ENCODE data around the gene PSMD2.

Gene PSMD2

DNA sequence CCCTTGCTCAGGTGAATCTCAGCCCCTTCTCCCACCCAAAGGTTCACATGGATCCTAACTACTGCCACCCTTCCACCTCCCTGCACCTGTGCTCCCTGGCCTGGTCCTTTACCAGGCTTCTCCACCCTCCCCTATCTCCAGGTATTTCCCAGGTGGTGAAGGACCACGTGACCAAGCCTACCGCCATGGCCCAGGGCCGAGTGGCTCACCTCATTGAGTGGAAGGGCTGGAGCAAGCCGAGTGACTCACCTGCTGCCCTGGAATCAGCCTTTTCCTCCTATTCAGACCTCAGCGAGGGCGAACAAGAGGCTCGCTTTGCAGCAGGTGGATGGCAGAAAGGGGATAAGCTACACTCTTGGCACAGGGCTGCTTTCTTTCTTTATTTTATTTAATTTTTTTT is 42.9 kb downstream of the PSMD2 start:
- no peak for DNase-seq

DNA sequence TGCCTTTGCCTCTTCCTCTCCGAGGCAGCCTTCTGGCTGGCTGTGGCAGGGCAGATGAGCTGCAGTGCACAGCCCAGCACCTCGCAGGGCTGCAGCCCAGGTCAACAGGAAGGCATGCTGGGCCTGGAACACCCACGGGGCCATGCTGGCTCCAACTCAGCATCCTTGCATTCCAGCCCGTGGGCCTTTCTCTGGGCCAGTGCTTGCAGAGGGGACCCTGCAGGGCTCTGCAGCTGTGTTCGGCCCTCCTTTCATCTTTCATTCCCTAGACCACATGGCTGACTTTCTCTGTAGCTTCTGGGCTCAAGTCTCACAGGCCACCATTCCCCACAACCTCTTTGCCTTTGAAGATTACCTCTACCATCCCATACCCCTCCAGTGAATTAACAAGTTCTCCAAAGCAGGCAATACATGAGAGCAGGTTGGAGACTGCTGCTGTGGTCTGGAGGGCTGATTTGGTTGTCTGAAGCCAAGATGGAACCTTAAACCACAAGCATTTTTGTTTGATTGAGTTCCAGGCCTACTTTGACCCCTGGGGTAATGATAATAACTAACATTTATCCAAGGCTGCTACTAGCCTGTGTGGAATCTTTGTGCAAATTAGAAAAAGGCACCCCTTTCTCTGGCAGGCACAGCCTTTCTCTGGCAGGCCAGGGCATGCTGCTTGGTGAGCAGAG is 44.3 kb downstream of the PSMD2 start:
- no peak for DNase-seq

DNA sequence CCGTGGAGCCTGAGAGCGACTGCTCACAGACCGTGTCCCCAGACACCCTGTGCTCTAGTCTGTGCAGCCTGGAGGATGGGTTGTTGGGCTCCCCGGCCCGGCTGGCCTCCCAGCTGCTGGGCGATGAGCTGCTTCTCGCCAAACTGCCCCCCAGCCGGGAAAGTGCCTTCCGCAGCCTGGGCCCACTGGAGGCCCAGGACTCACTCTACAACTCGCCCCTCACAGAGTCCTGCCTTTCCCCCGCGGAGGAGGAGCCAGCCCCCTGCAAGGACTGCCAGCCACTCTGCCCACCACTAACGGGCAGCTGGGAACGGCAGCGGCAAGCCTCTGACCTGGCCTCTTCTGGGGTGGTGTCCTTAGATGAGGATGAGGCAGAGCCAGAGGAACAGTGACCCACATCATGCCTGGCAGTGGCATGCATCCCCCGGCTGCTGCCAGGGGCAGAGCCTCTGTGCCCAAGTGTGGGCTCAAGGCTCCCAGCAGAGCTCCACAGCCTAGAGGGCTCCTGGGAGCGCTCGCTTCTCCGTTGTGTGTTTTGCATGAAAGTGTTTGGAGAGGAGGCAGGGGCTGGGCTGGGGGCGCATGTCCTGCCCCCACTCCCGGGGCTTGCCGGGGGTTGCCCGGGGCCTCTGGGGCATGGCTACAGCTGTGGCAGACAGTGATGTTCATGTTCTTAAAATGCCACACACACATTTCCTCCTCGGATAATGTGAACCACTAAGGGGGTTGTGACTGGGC is 45.7 kb downstream of the PSMD2 start:
- no peak for DNase-seq

DNA sequence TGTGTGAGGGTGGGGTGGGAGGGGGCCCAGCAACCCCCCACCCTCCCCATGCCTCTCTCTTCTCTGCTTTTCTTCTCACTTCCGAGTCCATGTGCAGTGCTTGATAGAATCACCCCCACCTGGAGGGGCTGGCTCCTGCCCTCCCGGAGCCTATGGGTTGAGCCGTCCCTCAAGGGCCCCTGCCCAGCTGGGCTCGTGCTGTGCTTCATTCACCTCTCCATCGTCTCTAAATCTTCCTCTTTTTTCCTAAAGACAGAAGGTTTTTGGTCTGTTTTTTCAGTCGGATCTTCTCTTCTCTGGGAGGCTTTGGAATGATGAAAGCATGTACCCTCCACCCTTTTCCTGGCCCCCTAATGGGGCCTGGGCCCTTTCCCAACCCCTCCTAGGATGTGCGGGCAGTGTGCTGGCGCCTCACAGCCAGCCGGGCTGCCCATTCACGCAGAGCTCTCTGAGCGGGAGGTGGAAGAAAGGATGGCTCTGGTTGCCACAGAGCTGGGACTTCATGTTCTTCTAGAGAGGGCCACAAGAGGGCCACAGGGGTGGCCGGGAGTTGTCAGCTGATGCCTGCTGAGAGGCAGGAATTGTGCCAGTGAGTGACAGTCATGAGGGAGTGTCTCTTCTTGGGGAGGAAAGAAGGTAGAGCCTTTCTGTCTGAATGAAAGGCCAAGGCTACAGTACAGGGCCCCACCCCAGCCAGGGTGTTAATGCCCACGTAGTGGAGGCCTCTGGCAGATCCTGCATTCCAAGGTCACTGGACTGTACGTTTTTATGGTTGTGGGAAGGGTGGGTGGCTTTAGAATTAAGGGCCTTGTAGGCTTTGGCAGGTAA is 46.5 kb downstream of the PSMD2 start:
- DNase-seq: no peak

DNA sequence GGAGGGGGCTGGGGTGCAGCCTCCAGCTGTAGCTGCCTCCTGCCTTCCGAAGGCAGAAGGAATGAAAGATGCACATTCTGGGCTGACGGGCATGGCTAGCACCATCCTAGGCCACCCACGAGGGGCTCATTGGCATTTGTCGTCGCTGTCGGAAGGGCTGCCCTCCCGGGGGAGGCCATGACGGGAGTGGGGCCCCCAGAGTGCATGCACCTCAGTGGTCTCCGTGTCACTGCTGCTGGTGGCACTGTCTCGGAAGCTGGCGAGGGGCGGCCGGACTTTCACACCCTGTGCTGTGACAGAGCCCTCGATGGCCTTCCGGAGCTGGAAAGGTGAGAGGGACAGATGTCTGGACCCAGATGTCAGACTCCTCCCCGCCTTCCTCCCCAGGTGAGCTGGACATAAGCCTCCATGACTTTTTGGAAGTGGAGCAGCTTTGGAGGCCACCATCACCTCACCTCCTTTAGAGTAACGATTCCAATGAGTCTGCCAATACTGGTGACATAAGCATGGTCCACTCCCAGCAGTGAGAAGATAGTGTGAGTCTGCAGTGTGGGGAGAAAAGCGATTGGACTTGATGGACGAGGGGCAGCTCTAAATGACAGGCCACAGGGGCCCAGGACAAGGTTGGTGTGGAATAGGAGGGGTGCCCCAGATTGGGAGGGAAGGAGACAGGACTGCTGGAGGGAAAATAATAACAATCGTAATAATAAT is 47.6 kb downstream of the PSMD2 start:
- DNase-seq: no peak

DNA sequence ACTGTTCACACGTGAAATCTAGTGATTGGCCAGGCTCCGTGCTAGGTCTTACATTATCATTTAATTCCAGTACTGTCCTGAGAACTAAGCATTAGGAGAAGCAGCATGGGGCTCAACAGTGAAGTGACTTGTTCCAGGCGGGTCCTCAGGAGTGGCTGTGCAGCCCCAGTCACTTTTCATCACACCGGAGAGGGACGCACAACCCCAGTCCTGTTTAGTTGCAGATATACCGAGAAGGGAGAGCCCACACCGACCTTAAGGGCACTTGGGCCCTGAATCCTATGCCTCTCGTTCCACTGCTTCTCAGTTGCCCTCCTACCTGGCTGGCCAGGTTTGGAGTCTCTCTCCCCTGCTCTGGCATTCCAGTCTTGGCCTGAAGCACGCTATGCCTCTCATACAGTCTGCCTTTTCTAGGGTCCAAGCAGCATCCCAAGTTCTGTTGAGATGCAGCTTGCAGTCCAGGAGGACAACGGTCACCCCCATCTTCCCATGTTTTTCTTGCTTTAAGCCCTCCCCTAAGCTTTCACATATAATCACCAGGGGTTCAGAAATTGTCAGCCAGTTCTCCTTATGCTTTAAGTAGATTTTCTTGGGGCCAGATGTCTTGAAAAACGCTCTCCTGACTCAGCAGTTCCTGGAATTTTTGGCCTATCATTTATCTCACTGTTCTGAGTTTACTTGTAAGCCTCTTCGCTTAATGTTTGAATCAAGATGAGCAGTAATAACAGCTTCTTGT is 48.4 kb downstream of the PSMD2 start:
- DNase-seq: no peak

DNA sequence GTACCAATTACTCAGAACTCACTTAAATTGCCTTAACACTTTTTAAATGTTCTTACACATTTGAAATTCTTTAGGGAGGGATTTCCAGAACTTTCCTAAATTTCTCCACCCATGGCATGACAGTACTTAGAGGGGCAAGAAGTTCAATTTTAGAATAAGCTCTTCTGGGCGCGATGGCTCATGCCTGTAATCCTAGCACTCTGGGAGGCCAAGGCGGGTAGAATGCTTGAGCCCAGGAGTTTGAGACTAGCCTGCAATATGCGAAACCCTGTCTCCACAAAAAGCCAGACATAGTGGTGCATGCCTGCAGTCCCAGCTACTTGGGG is 49.0 kb downstream of the PSMD2 start:
- no peak for DNase-seq

DNA sequence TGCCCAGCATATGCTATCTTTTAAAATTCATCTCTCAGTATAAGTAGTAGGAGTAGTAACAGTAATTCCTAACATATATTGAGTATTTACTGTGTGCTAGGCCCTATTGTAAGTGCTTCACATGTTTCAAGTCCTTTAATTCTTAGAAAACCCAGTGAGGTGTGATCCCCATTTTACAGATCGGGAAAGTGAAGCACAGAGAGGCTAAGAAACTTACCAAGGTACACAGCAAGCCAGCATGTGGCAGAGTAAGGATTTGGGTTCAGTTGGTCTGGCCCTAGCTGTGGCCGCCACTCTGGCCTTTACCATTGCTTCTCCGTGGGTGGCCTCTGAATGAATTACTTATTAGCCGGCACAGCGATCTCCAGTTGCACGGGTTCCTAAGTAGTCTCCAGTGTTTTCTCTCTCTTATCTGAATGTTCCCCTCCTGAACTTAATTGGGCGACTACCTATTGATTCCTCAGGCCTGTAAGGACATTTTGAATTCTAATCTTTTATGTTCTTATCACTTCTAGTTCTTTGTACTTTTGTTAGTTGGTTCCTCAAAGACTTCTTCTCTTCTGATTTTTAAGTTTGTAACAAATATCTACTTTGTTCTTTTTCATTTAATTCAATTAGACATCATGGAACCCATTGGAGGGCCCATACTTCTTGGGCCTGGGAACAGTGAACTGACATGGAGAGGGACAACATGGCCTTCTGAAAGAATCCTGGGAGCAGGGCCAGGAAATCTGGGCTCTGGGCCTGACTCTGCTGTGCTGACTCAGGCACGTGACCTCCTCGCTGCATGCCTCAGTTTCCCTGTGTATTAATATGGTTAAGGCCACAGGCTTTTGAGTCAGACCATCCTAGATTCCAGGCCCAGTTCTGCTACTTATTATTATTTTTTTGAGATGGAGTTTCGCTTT is 50.8 kb downstream of the PSMD2 start:
- DNase-seq: no peak

DNA sequence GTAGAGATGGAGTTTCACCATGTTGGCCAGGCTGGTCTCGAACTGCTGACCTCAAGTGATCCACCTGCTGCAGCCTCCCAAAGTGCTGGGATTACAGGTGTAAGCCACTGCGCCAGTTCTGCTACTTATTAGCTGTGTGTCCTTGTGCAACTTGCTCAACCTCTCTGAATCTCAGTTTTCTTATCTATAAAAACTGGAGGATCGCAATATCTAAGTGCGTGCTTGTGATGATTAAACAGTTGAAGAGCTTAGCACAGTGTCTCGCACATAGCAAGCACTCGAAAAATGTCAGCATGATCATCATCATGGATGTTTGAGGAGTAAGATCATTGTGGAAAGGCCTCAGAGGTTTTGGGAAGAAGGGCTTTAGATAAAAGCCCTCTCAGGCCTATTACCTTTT is 51.6 kb downstream of the PSMD2 start:
- no peak for DNase-seq

DNA sequence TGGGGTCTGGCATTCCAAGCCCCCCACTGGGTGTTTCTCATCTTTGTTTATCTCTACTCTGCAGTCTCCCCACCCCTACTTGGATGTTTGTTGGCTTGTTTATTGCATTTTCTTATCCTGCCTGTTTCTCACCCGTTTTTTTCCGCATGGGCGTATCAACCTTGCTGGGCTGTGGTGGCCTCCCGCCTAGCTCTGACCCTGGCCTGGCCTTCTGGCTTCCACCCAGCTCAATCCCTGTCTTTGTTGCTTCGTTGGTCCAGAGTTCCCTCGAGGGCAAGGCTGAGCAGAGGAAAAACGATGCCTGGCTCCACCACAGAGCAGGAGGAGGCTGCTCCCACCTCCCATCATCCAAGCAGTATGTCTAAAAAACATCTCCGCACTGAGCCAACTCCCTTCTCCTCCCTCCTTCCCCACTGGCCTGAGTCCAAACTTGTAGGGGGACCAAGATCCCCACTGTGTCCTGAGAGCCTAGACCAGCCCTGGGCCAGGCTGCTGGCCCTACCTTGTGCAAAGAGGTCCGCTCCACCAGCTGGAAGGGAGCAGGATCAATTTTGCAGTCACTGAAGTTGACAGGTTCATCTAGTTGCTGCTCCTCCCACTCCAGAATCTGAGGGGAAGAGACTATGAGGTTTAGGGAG is 52.6 kb downstream of the PSMD2 start:
- DNase-seq: no peak

DNA sequence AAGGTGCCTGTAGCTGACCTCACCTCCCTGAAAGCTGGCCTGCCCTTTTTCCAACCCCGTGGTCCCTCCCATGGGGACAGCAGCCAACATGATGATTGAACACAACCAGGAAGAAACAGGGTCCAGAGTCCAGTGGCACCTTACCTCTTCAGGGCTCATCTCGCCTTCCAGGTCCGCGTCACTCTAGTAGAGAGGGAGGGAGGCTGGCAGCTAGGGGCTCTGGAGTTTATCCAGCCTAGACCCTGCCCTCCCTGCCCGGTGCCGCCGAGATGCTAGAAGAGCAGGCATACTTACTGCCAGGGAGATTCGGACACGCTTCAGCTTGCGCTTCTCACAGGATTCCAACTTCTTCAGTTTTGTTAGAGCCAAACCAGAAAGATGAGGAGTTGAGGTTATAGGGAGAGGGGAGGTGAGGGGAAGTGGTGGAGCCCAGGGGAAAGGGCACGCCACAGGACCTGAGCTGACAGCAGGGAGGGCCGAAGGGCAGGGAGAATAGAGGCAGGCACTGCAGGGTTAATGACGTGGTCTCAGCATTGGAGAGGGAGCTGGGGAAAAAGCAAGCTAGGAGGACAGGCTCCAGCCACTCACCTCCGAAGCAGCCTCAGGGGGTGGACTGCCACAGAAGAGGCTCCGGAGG is 53.2 kb downstream of the PSMD2 start:
- DNase-seq: no peak

DNA sequence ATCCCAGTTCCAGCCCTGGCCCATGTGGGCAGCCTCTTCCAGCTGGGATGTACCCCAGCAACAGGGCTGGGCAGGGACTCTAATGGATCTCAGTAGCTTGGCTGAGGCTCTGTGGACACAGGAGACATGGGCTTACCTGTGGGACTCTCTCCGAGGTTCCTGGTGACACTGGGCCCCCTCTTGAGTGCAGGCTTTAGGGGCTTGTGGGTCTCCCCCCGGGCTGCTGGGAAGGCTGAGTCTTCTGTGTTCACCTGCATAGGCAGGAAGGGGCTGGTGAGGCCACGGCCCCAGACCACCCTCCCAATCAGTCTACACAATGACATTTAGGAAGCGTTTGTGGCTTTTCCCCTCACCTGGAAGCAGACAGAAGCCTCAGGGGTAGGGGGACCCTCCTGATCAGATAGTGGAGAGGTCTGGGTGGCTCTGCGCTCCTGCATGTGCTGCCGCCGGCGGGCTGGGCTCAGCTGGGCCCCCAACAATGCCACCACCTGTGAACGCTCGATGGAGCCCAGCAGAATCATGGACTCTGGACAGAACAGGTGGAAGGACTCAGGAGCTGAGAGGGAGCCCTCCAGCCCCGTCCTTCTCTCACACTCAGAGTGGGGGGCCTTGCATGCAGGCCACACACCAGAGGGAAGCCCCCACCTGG is 54.0 kb downstream of the PSMD2 start:
- DNase-seq: no peak

DNA sequence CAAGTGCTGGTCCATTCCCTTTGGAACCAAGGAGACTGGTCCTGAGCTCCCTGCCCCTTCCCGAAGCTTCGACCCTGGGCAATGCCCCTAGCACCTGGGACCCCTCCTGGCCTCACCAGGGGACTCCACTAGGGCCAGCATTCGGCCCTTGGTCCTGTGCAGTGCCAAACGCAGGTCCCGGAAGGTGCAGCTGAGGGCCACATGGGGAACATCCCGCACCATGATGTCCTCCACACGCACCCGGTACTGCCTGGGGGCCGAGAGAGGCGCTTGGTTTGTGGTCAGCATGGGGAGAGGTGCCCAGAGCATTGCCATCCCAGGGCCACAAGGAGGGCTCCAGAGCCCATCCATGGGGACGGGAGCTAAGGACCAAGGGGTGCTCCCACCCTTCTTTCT is 54.5 kb downstream of the PSMD2 start:
- no peak for DNase-seq

DNA sequence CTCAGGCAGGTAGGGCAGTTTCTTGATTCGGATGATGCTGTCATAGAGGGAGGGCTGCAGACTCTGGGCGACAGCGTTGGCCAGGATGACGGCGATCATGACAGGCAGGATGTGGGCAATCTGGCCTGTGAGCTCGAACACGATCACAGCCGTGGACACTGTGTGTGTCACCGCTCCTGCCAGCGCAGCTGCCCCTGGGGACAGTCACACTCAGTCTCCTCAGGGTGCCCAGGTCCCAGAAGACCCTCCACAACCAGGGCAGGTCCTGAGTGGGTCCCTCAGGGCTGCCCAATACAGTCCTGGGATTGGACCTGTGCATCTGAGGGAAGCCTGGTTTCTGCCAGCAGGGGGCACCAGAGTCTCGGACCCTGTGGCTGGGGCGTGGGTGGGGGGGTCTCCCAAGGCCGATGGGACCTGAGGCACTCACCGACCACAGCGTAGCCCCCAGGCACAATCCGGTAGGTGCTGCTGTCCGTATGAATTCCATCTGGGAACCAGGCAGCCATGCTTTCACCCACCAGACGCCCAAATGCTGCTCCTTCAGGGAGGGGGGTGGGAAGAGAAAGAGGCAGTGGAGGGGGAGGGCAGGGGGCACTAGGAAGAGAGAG is 55.2 kb downstream of the PSMD2 start:
- DNase-seq: peak; percentile 49

DNA sequence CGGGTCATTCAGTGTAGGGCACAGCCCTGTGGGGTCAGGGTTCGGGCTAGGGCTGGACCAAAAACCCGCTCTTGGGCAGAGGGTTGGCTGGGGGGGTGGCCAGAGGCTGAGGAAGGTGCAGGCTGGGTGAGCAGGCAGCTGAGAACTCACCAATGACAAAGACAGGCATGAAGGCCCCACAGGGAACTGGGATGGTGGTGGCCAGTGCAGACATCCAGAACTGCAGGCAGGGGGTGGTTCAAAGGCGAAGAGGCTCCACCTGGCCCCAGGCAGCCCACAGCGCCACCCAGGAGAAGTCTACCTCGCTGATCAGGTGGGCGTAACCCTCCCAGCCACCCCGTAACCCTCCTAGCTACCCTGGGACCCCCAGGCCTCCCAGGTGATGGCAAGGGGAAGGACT is 55.7 kb downstream of the PSMD2 start:
- no peak for DNase-seq

DNA sequence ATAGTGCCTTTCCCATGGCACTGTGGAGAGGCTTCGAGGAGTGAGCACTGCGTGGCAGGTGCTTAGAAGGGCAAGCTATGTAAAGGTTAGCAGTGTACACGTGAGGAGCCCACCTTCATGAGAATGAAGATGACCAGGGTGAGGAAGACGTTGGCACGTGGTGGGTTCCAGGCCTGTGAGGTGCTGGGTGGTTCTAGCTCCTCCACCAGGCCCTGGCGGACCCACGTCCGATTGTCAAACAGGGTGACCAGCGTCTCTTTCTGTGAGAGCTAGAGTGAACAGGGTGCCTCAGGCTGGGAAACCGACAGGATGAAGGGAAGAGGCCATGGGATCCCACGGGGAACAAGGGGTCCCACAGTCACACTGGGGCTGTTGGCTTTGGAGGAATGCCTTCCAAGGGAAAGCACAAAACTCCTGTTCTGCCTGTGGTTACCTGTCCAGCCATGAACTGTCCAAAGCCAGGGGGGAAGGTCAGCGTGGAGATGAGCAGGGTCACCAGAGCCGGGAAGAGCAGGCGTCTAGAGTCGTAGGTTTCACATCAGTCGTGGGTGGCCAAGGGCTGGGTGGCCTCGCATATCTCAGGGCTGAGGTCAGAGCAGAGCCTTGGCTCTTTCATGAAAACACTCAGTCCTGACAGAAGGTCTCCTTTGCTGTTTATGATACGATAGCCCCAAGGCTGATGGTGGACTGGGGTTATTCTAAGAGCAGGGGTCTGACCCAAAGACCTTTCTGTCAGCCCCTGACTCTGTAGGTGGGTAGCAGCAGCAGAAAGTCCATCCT is 56.4 kb downstream of the PSMD2 start:
- no peak for DNase-seq

DNA sequence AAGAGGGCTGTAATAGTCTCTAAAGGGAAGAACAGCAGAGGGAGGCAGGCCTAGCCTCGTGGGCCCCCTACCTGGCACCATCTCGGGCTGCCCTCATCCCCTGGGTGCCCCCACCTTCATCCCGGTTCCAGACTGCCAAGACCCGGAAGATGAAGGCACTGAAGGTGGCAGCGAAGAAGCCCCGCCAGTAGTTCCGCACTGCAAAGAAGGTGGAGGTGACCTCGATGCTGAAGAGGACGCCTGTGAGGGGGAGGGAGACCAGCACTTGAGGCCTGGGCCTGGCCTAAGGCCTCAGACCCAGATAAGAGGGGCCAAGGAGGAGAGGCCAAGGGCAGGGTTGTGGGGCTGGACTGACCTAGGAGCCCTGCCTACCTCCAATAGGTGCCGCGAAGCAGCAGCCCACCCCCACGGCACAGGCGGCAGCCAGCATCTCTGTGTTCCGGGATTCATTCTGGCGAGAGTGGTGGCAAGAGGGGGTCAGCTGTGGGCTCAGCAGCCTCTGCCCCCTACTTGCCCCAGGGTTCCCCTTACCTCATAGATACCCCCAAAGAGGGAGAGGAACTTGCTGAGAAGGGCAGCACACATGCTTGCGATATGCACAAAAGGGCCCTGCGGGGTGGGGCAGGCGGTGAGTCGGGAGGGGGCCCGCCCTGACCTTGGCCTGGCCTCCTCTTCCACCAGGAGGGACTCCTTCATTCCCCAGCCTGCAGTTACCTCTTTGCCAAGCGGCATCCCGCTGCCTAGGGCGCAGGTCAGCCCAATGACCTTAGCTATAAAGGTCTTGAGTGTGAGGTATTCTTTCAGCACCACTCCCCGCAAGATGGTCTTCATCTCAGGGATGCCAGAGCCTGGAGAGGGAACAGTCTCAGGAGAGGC is 58.4 kb downstream of the PSMD2 start:
- no peak for DNase-seq

All from effector CD4-positive, alpha-beta T cell (primary cell).